ENCODE results near the gene TARS3.

TARS3 gene

DNA sequence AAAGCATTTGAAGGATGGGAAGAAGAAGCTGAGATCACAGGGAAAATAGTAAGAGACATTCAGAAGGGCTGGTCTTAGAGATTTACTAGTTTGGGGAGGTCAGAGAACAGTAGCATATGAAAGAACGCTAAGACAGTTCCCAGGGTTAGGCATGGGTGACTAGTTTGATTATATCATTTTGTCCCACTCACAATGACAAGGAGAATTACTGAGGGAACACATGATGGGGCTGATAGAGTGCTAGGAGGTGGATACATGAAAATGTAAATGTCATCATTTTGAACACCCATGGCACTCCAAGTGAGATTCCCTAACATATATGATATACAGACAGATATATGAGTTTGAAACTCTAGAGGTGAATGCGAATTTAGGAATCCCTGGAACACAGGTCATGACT lies 9.3 kb upstream of the TARS3 start:
- no peak for DNase-seq (ENCODE audit: low spot score)
- in situ Hi-C loops (cut with MboI; ENCODE audit: low sequenced_read_pairs, unreplicated experiment): no loop called here
- TF ChIP-seq, protein P1, sequence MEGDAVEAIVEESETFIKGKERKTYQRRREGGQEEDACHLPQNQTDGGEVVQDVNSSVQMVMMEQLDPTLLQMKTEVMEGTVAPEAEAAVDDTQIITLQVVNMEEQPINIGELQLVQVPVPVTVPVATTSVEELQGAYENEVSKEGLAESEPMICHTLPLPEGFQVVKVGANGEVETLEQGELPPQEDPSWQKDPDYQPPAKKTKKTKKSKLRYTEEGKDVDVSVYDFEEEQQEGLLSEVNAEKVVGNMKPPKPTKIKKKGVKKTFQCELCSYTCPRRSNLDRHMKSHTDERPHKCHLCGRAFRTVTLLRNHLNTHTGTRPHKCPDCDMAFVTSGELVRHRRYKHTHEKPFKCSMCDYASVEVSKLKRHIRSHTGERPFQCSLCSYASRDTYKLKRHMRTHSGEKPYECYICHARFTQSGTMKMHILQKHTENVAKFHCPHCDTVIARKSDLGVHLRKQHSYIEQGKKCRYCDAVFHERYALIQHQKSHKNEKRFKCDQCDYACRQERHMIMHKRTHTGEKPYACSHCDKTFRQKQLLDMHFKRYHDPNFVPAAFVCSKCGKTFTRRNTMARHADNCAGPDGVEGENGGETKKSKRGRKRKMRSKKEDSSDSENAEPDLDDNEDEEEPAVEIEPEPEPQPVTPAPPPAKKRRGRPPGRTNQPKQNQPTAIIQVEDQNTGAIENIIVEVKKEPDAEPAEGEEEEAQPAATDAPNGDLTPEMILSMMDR (IDR thresholded peaks at IDR 0.05; ENCODE audit: borderline replicate concordance, control extremely low read depth, extremely low read depth, insufficient read depth, missing control alignments): no peak

DNA sequence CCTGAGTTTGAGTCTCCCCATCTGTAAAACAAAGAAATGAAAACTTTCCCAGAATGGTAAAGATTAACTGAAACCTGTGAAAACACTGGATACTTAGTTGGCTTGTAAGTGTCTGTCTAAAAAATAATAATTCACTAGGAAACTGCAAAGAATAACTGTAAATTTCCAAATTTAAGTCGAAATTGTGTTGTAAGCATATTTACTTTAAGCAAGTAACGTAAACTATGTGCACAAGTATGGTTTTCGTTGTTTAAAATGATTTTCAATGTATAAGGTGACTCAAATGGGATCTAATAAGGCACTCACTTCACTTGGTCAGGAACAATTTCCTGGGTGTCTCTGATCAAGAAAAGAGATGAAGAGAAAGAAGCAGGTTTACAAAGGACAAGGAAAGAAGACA lies 8.5 kb upstream of the TARS3 start:
- TF ChIP-seq, protein P1 (IDR thresholded peaks at IDR 0.05; ENCODE audit: borderline replicate concordance, control extremely low read depth, extremely low read depth, insufficient read depth, missing control alignments): no peak
- in situ Hi-C loops (cut with MboI; ENCODE audit: low sequenced_read_pairs, unreplicated experiment): no loop called here
- no peak for DNase-seq (ENCODE audit: low spot score)

DNA sequence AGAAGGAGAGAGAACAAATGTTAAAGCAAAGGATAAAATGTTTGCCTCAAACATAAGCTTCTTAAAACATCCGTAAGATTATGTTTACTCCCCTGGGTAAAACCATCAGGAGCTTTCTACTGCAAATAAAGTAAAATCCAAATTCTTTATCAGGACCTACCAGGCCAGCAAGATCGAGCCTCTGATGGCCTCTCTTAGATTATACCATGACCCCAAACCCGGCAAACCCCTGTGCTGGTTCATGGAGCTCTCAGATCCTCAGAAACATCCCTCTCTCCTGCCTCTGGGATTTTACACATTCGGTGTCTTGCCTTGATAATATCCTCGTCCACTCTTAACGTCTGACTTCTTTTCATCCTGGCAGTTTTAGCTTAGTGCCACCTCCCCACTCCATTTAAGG lies 7.5 kb upstream of the TARS3 start:
- DNase-seq (ENCODE audit: low spot score): no peak
- in situ Hi-C loops (cut with MboI; ENCODE audit: low sequenced_read_pairs, unreplicated experiment): no loop called here
- TF ChIP-seq, protein P1 (IDR thresholded peaks at IDR 0.05; ENCODE audit: borderline replicate concordance, control extremely low read depth, extremely low read depth, insufficient read depth, missing control alignments): no peak

DNA sequence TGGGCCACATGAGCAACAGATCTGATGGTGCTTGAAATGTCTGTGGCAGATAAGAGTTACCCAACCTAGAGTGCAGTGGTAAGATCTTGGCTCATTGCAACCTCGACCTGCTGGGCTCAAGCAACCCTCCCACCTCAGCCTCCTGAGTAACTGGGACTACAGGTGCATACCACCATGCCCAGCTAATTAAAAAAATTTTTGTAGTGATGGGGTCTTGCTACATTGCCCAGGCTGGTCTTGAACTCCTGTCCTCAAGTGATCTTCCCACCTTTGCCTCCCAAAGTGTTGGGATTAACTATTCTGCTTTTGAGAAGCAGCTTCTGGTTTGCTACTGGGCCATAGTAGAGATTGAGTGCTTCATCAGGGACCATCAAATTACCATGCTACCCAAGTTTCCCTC lies 2.9 kb upstream of the TARS3 start:
- DNase-seq (ENCODE audit: low spot score): no peak
- TF ChIP-seq, protein P1 (IDR thresholded peaks at IDR 0.05; ENCODE audit: borderline replicate concordance, control extremely low read depth, extremely low read depth, insufficient read depth, missing control alignments): no peak
- in situ Hi-C loops (cut with MboI; ENCODE audit: low sequenced_read_pairs, unreplicated experiment): no loop called here

DNA sequence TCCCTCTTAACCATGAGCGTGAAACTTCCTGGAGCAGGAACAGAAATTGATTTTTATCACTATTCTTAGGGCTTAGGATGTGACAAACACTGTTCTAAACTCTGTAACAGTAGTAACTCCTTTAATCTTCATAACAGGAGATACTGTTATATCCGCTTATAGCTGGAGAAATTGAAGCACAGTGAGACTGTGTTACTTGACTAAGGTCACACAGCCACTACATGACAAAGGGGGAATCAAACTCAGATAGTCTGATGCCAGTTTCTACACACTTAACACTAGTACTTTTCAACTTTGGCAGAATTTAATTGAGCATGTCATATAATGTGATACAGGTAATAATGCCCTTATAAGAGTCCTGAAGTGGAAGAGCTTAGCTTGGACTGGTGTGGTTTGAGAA lies 800 bp upstream of the TARS3 start:
- no peak for DNase-seq (ENCODE audit: low spot score)
- in situ Hi-C loops (cut with MboI; ENCODE audit: low sequenced_read_pairs, unreplicated experiment): no loop called here
- TF ChIP-seq, protein P1 (IDR thresholded peaks at IDR 0.05; ENCODE audit: borderline replicate concordance, control extremely low read depth, extremely low read depth, insufficient read depth, missing control alignments): no peak

DNA sequence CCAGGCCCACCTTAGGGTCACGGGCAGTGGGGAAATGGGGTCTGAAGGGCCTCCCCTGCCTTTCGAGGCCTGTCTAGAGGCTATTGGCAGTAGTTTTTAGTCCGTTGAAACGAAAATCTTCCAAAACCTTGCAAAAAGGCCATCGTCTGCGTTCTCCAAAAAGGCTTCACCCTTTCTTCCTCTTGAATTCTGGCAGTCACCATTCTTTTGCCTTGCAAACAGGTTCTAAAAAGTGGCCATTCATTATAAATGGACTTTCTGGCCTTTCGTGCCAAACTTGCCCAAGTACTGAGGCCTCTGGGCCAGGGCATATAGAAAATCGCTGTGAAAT lies 367 bp upstream of the TARS3 start:
- in situ Hi-C loops (cut with MboI; ENCODE audit: low sequenced_read_pairs, unreplicated experiment): no loop called here
- TF ChIP-seq, protein P1 (IDR thresholded peaks at IDR 0.05; ENCODE audit: borderline replicate concordance, control extremely low read depth, extremely low read depth, insufficient read depth, missing control alignments): no peak
- DNase-seq (ENCODE audit: low spot score): no peak

All from GM13976 (cell line).